Stimulated activated CD8-positive, alpha-beta memory T cell treated with anti-CD3 and anti-CD28 coated beads, Interleukin-15, amount 100 ng/mL, for 1 hour (primary cell): ENCODE data around the gene DMRTA2.

Experiments used
- DNase-seq: peaks from one replicate; pipeline ENCODE4 v3.0.0-alpha.2; 2020; ENCODE audit warnings: low read depth

The DMRTA2 gene

DNA sequence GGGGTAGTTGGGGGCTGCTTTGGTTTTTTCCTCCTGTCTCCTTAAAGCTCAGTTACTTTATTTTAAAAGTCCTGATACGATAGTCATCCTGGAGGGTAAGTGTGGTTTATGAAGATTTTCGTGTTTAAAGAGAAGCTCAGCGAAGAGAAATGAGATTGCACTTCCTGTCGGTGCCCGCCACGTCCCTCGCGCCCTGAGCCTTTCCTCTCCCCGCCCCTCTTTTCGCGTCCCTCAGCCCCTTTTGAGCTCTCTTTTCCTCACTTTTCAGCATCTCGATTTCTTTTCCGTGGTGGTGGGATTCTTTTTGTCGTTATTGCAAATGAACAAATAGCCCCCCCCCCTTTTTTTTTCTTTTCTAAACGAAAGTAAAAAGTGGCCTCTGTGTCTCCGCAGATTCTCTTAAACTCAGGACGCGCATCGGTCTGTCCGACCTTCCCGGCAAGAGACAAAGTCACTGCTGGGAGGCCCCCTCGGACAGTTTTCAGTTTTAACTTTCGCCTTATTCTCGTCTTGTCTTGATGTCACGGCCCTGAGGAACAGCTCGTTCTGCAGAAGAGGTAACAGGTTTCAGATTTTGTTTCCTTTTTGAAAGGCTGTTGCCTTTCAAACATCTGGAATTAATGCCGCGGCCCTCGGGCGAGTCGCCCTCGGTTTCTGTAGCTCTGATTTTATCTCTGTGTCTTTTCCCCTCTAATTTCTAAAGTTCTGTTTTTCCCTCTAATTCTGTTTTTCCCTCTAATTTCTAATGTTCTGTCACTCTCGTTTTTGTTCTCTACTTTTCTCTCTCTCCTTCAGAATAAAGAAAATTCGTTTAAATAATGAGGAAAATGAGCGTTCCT is 1.0 kb upstream of the DMRTA2 start:
- no peak for DNase-seq

DNA sequence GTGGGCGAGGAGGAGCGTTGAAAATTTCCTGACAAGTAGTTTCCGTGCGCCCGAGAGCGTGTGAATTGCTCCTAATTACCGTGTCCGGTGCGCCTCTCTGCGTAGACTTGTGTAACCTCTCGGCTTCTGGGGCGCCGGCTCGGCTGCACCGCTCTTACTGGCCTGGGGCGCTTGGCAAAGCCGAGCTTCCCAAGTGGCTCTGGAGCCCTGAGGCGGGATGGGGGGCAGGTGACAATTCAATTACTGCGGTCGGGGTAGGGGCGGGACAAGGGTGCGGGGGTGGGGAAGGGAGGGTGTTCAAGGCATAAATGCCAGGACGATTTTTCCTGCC is 392 bp upstream of the DMRTA2 start:
- no peak for DNase-seq

DNA sequence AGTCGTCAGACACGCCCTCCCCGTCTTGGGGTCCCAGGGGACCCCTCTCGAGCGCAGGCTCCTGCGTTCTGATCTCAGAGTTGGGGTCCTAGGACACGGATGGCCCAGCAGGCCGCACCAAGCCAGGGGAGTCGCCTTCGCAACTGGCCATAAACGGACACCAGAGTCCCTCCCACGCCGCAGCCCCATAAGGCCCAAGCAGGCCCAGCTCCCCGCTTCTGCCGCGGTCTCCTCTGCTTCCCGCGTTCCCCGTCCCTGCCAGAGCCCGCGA is 633 bp downstream of the DMRTA2 start:
- no peak for DNase-seq

DNA sequence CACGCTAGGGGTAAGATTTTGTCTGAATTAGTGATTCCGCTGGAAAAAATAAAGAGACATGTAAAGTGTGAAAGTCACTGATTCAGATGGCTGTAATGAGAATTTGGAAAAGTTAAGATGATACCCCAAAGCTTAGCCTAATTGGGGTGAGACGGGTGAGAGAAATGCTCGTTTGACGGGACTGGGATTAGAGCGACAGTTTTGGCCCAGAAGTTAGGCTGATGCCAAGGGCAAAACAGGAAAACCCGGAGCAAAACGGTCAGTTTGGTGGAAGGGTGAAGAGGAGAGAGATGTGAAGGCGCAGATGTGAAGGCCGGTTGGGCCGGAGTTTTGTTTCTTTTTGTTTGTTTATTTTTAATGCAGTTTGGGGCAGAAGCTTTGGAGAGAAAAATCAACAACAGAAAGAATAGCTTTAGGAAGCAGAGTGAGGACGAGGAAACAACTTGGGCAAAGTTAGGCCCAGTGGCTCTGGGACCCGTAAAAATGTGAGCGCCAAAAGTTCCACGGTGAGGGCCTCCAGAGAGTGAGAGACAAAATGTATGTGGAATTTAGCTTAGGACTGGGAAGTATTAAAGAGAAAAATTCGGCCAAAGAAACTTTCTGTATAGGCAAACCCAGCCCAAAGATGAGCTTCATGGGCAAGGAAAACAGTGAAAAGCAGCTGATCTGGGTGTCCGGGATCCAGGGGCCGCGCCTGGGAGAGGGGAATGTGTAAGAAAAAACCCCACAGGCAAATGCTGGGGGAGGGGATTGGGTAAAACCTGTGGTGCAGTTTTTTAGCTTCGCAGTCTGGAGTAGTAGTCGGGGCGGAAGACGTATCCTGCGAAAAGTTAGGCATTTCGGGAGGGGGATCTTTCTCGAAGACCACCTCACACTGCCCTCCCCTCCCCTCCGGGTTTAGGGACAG is 1.2 kb downstream of the DMRTA2 start:
- no peak for DNase-seq

DNA sequence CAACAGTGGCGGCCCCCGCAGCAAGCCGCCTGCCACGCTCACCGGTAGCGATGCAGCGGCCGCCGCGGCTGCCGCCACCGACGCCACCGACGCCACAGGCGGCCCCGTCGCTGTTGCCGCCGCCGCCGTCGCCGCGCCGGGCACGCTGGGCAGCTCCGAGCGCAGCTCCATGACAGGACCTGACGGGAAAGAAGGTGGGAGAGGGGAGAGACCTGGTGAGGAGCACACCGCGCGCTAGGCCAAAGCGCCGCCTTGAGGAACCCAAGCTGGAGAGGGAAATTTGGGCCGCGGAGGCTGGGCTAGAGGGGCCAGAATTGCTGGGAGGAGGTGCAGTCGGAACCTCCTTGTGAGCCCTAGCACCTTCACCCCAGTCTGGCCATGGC is 1.9 kb downstream of the DMRTA2 start:
- no peak for DNase-seq

DNA sequence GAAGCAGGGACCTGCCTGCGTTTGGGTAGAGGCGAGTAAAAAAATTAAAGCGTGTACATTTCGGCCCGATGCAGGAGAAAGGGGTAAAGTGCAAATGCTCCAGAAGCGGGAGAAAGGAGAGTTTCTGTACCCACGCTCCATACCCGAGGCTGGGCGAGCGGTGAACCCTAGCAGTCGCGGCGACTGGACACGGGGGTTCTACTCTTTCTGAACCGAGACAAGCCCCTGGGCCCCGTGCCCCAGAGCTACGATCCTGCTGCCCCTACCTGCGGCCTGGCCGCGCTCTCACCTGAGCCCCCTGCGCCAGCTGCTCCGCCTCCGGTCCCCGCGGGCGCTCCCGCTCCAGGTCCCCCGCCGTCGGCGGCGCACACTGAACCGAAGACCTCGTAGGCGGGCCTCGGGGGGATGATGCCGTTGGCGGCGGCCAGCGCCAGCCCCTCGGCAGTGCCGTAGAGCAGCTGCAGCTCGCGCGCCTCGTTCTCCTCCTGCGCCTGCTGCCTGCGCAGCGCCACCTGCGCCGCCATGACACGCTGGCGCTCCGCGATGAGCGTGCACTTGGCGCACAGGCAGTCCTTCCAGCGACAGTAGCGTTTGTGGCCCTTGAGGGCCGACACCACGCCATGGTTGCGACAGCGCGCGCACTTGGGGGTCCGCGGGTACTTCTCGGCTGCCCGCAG is 2.4 kb downstream of the DMRTA2 start:
- no peak for DNase-seq

DNA sequence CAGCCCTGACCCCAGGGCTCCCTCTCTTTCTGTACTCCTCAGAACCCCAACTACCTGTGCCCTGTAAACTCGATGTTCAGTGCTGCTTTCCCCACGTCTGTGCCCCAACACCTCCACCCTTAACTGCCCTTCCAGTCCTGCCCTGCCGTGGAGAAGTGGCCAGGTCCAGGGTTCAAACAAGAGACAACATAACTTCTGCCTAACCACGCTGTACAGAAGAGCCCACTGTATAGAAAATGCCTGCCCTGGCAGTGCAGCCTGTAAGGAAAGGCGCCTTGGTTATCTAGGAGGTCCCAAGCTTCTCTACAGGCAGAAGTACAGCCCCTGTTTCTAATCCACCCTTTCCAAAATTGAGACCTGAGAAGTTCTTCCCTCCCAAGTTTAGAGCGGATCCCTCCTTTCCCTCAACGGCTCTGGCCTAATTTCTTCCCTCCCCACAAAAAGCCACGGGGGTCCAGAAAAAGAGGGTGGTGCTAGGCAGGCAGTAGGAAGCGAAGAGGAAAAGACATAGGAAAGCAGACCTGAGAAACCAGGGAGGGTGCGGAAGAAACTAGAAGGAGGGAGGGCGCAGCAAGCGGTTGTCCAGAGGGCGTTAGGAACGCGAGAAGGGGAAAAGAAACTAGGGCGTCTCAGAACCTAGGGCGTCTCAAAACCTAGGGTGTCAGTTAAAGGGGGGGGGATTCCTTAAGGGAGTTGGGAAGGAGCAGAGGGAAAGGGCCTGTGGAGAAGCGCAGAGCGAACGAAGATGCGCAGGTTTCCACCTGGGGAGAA is 3.2 kb downstream of the DMRTA2 start:
- DNase-seq = no peak

DNA sequence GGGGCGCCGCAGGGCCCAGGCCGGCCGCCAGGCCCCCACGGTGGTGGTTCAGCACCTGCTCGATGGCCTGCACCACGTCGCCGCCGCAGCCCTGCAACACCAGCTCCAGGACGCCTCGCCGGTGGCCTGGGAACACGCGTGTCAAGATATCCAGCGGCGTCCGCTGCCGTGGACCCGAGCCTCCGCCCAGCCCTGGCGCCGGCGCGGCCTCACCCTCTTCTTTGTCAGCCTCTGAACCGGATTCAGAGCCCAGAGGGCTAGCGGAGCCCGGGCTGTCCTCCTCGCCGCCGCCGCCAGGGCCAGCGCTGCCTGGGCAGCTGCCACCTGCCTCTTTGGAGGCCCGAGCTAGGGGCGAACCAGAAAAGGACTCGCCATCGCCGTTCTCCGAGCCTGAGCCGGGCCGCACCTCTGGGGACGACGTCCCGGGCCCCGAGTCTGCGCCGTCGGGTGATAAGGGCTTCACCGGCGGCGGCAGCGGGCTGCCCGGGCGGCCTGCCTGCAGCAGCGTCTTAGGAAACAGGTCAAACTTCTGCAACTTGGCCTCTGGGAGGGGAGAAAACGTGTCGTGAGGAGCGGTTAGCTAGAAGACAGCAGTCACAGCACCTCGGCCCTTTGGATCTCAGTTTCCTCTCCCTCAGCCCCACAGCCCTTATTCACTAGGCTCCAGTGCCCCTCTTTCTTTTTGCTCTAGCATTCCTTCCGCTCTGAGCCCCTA is 3.9 kb downstream of the DMRTA2 start:
- no peak for DNase-seq

DNA sequence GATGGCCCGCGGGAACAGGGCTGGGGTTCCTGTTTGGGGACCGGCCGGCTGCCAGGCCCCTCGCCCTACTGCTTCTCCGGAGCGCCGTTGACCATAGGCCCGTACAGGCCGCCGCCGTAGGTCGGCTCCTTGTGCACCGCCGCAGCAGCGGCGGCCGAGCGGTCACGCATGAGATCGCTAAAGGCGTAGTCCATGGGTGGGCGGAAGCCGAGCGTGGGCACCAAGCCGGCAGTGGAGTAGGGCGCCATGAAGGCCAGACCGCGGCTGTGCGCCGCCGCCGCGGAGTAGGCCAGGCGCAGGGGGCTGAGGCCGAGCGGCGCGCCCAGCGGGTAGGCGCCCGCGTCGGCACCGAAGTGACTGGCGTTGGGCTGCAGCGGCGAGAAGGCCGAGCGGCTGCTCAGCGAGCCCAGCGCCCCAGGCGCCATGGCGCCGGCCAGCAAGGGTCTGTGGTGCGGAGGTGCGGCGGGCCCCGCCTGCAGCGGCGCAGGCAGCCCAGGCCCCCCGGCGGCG is 4.6 kb downstream of the DMRTA2 start:
- DNase-seq = no peak

DNA sequence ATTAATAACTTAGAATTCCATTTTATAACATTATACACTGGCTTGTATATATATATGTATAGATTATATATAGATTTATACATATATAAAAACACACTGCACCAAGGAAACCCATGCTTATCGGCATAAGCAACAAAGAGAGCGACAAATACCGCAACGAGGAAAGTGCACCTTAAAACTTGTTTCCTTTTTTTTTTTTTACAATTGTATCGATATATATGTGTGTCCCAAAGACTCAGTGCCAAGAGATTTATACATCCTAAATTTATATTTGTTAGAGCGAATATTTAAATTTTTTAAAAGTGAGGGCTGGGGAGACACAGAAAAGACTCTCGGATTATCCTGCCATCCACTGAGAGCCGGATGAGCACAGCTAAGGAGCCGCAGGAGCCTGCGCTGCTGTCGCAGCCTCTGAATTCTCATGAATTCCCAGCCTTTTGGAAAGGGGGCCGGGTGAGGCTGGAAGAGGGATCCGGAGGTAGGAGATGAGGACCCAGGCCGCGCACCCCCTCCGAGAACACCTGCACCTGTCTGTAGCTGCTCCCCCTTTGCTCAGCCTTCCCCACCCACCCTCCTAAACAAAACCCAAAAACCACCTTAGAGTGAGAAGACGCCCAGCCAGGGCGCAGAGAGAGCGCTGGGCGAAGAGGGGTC is 5.2 kb downstream of the DMRTA2 start:
- no peak for DNase-seq

DNA sequence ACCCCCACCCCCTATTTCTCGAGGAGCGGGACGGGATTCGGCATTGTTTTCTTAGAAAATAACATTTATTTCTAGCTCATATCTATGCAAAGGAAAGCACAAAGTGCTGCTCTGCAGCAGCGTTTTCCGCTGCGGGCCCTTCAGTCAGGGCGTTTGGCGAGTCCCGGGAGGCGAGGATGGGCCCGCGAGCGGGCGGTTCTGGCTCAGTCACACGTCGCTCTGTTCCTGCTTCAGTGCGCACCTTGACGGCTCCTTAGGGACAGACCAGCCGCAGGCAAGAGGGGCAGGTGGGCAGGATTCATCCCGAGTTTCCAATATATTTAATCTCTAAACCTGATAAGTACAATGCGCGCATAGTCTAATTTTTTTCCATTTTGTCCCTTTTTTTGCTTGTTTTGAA is 5.7 kb downstream of the DMRTA2 start:
- DNase-seq = no peak

DNA sequence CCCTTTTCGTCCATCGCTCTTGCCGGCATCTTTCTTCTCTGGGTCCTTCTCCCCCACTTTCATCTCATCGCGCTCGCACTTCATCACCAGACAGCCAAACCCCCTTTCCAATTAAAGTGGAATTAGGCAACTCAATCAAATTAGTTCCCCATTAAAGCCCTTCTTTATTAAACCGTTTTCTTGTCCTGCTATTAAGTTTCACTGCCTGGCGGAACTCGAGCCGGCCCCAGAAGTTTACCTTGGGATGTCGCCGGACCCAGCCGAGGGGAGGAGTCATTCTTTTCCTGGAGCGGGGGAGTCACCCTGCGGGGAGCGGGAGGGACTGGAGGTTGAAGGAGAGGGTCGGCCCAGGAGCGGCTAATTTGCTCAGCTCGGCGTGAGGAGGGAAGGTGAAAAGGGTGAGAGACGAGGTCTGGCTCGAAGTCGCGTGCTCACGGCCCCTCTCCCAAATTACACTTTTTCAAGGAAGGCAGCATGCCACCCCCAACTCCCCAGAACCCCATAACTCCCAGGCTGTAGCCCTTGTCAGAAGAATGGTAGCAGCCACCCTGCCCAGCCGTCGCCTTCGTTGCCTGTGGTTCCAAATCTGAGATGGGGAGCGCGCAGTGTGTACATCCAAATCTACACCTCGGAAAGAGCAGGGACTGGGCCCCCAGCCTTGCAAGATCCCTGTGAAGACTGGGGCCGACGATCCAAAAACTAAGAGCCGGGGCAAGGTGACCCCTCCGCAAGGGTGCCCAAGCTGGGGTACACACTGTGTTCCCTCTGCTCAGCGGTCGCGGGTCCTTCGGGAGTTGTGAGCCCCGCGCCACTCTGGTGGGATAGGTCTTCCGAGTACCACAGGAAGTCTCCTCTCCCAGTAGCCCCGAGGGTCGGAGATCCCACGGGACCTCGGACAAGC is 6.4 kb downstream of the DMRTA2 start:
- no peak for DNase-seq

DNA sequence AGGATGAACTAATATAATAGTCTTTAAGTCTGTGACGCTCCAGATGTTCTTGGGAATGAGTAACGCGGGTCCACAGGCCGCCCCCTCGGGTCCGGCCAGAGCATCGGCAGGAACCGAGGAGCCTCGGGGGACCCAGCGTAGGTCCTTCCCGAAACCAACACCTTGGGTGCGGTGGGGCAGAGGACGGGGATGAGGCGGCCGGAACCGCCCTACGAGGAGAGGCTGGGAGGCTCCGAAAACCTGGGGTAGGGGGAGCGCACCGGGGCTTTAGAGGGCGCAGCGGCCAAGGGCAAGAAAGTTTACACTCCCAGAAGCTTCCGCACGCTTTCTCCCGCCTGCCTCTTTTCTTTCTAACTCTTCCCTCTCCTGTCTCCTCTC is 7.1 kb downstream of the DMRTA2 start:
- DNase-seq = no peak

DNA sequence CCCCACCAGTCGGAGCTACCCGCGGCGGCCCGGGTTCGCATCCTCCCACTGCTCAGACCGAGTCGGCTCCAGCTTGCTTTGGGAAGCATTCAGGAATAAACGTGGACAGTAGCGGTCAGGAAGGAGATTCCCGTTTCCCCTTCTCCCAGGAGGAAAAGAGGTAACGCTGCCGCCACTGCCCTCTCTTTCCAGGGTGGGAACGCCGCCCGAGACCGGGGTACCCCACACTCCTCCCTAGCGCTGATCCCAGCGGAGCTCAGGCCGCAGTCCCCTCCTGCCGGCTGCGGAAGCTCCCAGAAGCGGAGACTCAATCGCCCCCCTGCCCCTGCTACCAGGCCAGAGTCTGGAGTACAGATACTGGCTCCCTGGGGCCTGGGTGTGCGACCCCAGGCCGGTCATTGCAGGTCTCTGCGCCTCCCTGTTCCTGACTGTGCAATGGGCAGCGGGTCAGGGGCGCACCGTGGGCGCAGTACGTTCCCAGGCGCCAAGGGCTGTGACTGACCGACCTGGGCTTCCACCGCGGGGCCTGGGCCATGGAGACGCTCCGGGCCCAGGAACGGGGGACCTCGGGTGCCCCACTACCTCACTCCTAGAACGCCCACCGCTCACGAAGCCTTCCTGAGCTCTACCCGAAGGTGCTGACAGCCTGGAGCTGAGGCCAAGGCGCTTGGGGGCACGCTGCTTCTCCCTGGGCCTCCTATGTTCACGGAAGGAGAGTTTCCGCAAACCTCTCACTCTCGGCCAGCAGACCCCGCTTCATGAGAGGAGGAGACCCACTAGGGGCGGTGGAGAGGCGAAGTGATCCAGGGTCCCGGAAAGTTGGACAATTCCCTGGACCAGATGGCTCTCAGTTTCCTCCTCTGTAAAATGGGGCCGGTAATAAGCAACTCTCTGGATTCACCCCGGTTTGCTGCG is 7.8 kb downstream of the DMRTA2 start:
- DNase-seq = no peak

DNA sequence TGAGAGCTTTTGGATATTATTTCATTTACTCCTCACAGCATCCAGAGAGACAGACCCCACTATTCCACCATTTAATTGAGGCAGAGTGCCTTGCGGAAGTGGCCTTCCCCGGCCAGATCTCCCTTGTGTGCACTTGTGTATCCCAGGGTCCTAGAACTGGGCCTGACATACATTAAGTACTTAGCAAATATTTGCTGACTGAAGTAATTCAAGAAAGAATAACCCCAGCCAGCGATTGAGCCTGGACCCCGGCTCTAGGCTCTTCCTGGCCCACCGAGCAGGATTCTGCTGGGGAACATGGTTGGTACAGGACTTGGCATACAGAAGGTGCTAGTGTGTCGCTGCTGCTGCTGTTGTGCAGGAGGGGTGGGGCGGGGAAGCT is 8.4 kb downstream of the DMRTA2 start:
- DNase-seq = no peak

DNA sequence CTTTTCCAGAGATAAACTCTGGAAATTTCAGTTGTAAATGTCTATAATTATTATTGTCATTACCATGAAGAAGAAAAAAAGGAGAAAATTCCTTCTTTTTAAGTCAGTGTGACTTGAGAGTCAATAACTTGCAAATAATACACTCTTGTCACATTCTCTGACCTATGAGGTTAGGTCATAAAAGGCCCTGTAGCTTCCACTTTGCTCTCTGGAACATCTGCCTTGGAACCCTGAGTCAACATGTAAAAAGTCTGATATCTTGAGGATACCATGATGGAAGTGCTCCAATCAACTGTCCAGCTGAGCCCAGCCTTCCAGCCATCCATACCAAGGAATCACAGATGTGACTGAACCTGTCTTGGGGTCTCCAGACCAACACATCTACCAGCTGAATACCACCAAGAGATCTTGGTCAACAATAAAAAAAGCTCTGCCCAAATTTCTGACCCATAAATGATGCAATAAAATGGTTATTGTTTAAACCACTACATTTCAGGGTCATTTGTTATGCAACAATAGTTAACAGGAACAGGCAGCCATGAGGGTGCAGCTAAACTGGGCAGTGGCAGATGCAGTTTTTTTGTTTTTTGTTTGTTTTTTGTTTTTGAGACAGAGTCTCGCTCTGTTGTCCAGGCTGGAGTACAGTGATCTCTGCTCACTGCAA is 10.3 kb downstream of the DMRTA2 start:
- DNase-seq = no peak

DNA sequence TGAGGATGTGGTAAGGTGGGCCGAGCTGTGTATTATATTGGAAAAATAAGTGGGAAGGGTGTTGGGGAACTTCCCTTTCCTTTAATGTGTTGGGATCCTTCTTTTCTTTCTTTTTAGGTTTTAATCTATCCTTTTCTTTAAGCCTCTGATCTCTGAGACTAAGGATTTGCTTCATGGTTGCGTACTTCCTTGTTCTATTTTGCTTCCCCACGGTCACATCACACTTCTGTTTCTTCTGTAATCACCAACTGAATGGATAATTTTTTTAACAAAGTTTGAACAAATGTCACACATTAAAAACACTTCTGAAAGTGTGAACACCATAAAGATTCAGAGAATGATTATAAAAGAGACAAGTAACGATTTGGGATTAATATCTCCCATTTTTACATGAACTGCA is 17.4 kb downstream of the DMRTA2 start:
- DNase-seq = no peak

DNA sequence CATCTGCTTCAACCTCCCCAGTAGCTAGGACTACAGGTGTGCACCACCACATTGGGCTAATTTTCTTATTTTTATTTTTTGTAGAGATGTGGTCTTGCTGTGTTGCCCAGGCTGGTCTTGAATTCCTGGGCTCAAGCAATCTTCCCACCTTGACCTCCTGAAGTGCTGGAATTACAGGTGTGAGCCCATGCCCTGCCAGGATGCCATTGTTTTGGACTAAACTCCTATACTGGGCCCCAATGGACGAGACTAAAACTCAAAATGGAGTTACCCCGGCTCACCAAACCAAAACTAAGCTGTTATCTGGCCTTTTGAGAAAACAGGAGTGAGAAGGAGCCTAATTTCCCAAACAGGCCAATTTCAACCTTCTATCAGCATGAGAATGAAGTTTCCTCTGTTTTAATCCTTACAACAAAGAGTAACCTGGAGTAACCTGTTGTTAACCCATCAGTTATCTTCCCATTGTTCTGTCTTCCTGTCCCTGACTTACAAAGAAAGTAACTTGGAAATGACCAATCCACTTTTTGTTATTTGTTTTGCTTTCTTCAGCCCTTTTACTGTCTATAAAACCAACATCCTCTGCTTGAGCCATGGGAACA is 29.6 kb downstream of the DMRTA2 start:
- DNase-seq = no peak
